WTC11 (cell line): ENCODE data around the gene WWP2. TPM values are rescaled to one million over a fixed set of nuclear protein-coding genes. Genes with fewer than 3 reads are reported as not detected.
"Not testable (repeated sequence)": the region's sequence is repeated elsewhere in the genome, so short reads cannot be mapped to it uniquely, and the experiment has no call there.

ENCODE experiments used
- ATAC-seq: fragments of 200-7000 bp; cut with Tn5 transposase; 2 replicates; pipeline ENCODE4 v1.10.0; 2021; ENCODE audit warnings: mild to moderate bottlenecking, moderate library complexity
- CTCF ChIA-PET: fragments of 300-600 bp; sonication (Branson Sonifier 250); formaldehyde crosslinking; loops from one replicate; lab custom pipeline; 2021; ENCODE audit warnings: antibody characterized with exemption; lab: Charles Lee
- POLR2A ChIA-PET: fragments of 350-600 bp; sonication (Branson Sonifier 250); formaldehyde crosslinking; loops from one replicate; lab custom pipeline; 2021; ENCODE audit warnings: antibody characterized with exemption; lab: Charles Lee
- DNase-seq: peaks from one replicate; pipeline ENCODE4 v3.0.0; 2021; ENCODE audit warnings: low spot score
- H3K27ac Mint-ChIP-seq: 2 replicates; pipeline ENCODE4 v1.8.0; 2021; ENCODE audit warnings: mixed read lengths
- H3K27me3 Mint-ChIP-seq: 2 replicates; pipeline ENCODE4 v1.8.0; 2021; ENCODE audit warnings: low read depth, mild to moderate bottlenecking, moderate library complexity, mixed read lengths
- H3K36me3 Mint-ChIP-seq: 2 replicates; pipeline ENCODE4 v1.8.0; 2021; ENCODE audit warnings: mixed read lengths
- H3K4me1 Mint-ChIP-seq: 2 replicates; pipeline ENCODE4 v1.8.0; 2022; ENCODE audit warnings: mixed read lengths
- H3K4me3 Mint-ChIP-seq: 2 replicates; pipeline ENCODE4 v1.8.0; 2021; ENCODE audit warnings: mild to moderate bottlenecking, moderate library complexity, mixed read lengths
- H3K9me3 Mint-ChIP-seq: 2 replicates; pipeline ENCODE4 v1.8.0; 2021; ENCODE audit warnings: mixed read lengths
- ATF1 ChIP-seq: sonication (generic); formaldehyde crosslinking; IDR thresholded peaks from 2 replicates; pipeline ENCODE4 v1.8.1; 2023; ENCODE audit warnings: mild to moderate bottlenecking, moderate library complexity, missing genetic modification reagents
- CREM ChIP-seq: sonication (generic); formaldehyde crosslinking; IDR thresholded peaks from 2 replicates; pipeline ENCODE4 v1.8.1; 2022; ENCODE audit warnings: mild to moderate bottlenecking, missing genetic modification reagents, moderate library complexity
- ELF4 ChIP-seq: sonication (generic); formaldehyde crosslinking; IDR thresholded peaks from 2 replicates; pipeline ENCODE4 v1.8.1; 2022; ENCODE audit warnings: low read depth, mild to moderate bottlenecking, moderate library complexity, missing genetic modification reagents
- ETV6 ChIP-seq: sonication (generic); formaldehyde crosslinking; IDR thresholded peaks from 2 replicates; pipeline ENCODE4 v1.8.1; 2022; ENCODE audit warnings: mild to moderate bottlenecking, missing genetic modification reagents
- FOXP1 ChIP-seq: sonication (generic); formaldehyde crosslinking; IDR thresholded peaks from 2 replicates; pipeline ENCODE4 v1.8.0; 2022; ENCODE audit warnings: missing genetic modification reagents, mild to moderate bottlenecking, moderate library complexity, borderline replicate concordance
- GTF2I ChIP-seq: fragments of 250-450 bp; sonication (Bioruptor Pico); conservative IDR thresholded peaks from 2 replicates; pipeline ENCODE4 v1.4.0; 2021; ENCODE audit warnings: mild to moderate bottlenecking
- HMGA2 ChIP-seq: fragments of 250-450 bp; sonication (Bioruptor Pico); IDR thresholded peaks from 2 replicates; pipeline ENCODE4 v1.4.0; 2021; ENCODE audit warnings: mild to moderate bottlenecking, moderate library complexity
- MXD4 ChIP-seq: fragments of 250-450 bp; sonication (Bioruptor Pico); IDR thresholded peaks from 2 replicates; pipeline ENCODE4 v1.8.0; 2021; ENCODE audit warnings: mild to moderate bottlenecking, moderate library complexity, borderline replicate concordance
- NR1H2 ChIP-seq: sonication (generic); formaldehyde crosslinking; IDR thresholded peaks from 2 replicates; pipeline ENCODE4 v1.9.0; 2021; ENCODE audit warnings: mild to moderate bottlenecking, moderate library complexity, missing genetic modification reagents
- NR2C2 ChIP-seq: sonication (generic); formaldehyde crosslinking; IDR thresholded peaks from 2 replicates; pipeline ENCODE4 v1.8.0; 2022; ENCODE audit warnings: mild to moderate bottlenecking, missing genetic modification reagents
- OVOL2 ChIP-seq: fragments of 250-450 bp; sonication (Bioruptor Pico); IDR thresholded peaks from 2 replicates; pipeline ENCODE4 v1.9.0; 2021; ENCODE audit warnings: mild to moderate bottlenecking, borderline replicate concordance
- PRRX2 ChIP-seq: fragments of 250-450 bp; sonication (Bioruptor Pico); IDR thresholded peaks from 2 replicates; pipeline ENCODE4 v1.8.0; 2021; ENCODE audit warnings: mild to moderate bottlenecking
- RORB ChIP-seq: fragments of 250-450 bp; sonication (Bioruptor Pico); IDR thresholded peaks from 2 replicates; pipeline ENCODE4 v1.9.0; 2021; ENCODE audit warnings: mild to moderate bottlenecking
- SP1 ChIP-seq: sonication (generic); formaldehyde crosslinking; conservative IDR thresholded peaks from 2 replicates; pipeline ENCODE4 v1.8.1; 2022; ENCODE audit warnings: missing genetic modification reagents
- TEAD4 ChIP-seq: sonication (generic); formaldehyde crosslinking; IDR thresholded peaks from 2 replicates; pipeline ENCODE4 v1.8.0; 2022; ENCODE audit warnings: mild to moderate bottlenecking, missing genetic modification reagents
- ZNF121 ChIP-seq: sonication (generic); formaldehyde crosslinking; IDR thresholded peaks from 2 replicates; pipeline ENCODE4 v1.8.0; 2023; ENCODE audit warnings: missing genetic modification reagents
- ZNF317 ChIP-seq: sonication (generic); formaldehyde crosslinking; IDR thresholded peaks from 2 replicates; pipeline ENCODE4 v1.8.1; 2023; ENCODE audit warnings: low read depth, mild to moderate bottlenecking, moderate library complexity, missing genetic modification reagents, borderline replicate concordance
- ZNF416 ChIP-seq: fragments of 250-450 bp; sonication (Bioruptor Pico); IDR thresholded peaks from 2 replicates; pipeline ENCODE4 v1.9.0; 2021; ENCODE audit warnings: mild to moderate bottlenecking, inconsistent platforms
- ZNF671 ChIP-seq: fragments of 250-450 bp; sonication (Bioruptor Pico); IDR thresholded peaks from 2 replicates; pipeline ENCODE4 v1.8.0; 2021; ENCODE audit warnings: mild to moderate bottlenecking
- total RNA-seq: library from RNA; stranded (reverse); gene quantifications from 3 replicates; pipeline ENCODE4 v1.2.3, GENCODE V29; 2021
- TF ChIP-seq, protein P1 (sequence below): sonication (generic); formaldehyde crosslinking; IDR thresholded peaks from 2 replicates; pipeline ENCODE4 v1.8.1; 2023; ENCODE audit warnings: mild to moderate bottlenecking, missing genetic modification reagents
- TF ChIP-seq, protein P2 (sequence below): fragments of 250-450 bp; sonication (Bioruptor Pico); IDR thresholded peaks from 2 replicates; pipeline ENCODE4 v1.9.0; 2021; ENCODE audit warnings: mild to moderate bottlenecking, borderline replicate concordance
- TF ChIP-seq, protein P3 (sequence below): fragments of 250-450 bp; sonication (Bioruptor Pico); IDR thresholded peaks from 2 replicates; pipeline ENCODE4 v1.9.0; 2021; ENCODE audit warnings: moderate library complexity, mild to moderate bottlenecking, inconsistent platforms, borderline replicate concordance
- TF ChIP-seq, protein P4 (sequence below): sonication (generic); formaldehyde crosslinking; IDR thresholded peaks from 2 replicates; pipeline ENCODE4 v1.8.0; 2022; ENCODE audit warnings: mild to moderate bottlenecking, missing genetic modification reagents
- TF ChIP-seq, protein P5 (sequence below): sonication (generic); formaldehyde crosslinking; IDR thresholded peaks from 2 replicates; pipeline ENCODE4 v1.8.0; 2023; ENCODE audit warnings: missing genetic modification reagents

Gene WWP2
- total RNA-seq, 1 experiment from 2014 or later: 39.1 TPM

DNA sequence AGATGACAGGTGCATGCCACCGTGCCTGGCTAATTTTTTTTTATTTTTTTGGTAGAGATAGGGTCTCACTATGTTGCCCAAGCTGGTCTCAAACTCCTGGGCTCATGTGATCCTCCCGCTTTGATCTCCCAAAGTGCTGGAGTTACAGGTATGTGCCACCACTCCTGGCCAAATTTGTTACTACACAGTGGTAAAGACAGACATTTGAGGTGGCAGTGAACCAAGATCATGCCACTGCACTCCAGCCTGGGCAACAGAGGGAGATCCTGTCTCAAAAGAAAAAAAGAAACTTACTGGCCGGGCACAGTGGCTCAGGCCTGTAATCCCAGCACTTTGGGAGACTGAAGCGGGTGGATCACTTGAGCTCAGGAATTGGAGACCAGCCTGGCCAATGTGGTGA is 33.1 kb upstream of the WWP2 start:
- H3K27ac Mint-ChIP-seq, H3K27me3 Mint-ChIP-seq, H3K36me3 Mint-ChIP-seq, ATAC-seq, DNase-seq, POLR2A ChIA-PET, H3K9me3 Mint-ChIP-seq, H3K4me3 Mint-ChIP-seq: not testable (repeated sequence)
- CTCF ChIA-PET: interaction anchor here (1.3 to 5.5 kb wide), 2 partner anchors 20 to 25 kb away, joined by 5 to 31 read pairs; partner anchors contain the start of gene NOB1
- H3K4me1 Mint-ChIP-seq: peaks cover 38% of the 10 kb centered on the region
- peak; percentile 92 for TF ChIP-seq ZNF121 (CRISPR knock-in tag)

DNA sequence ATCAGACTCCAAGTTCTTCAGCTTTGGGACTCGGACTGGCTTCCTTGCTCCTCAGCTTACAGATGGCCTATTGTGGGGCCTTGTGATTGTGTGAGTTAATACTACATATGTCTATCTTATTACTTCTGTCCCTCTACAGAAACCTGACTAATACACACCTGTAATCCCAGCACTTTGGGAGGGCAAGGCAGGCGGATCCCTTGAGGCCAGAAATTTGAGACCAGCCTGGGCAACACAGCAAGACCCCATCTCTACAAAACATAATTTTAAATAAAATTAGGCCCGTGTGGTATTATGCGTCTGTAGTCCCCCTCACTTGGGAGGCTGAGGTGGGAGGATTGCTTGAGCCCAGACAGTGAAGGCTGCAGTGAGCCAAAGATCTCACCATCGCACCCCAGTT is 30.9 kb upstream of the WWP2 start:
- H3K27me3 Mint-ChIP-seq, H3K9me3 Mint-ChIP-seq, H3K27ac Mint-ChIP-seq, DNase-seq, H3K4me3 Mint-ChIP-seq, CTCF ChIA-PET, ATAC-seq, POLR2A ChIA-PET, H3K36me3 Mint-ChIP-seq: not testable (repeated sequence)
- peaks cover 24% of the 10 kb centered on the region for H3K4me1 Mint-ChIP-seq
- TF ChIP-seq ZNF121 (CRISPR knock-in tag): peak; percentile 49; the same call in 1 of the 2 replicates

DNA sequence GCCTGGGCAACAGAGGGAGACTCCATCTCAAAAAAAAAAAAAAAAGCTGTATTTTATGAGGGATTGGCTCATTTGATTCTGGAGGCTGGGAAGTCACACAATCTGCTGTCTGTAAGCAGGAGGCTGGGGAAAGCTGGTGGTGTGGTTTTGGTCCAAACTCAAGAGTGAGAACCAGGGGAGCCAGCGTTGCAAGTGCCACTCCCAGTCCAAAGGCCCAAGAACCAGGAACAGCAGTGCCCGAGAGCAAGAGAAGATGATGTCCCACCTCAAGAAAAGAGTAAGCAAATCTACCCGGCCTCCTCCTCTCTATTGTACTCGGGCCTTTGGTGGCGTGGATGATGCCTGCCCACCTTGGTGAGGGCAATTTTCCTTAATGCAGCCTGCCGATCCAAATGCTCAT is 30.0 kb upstream of the WWP2 start:
- no peaks in the 10 kb centered on the region for H3K27me3 Mint-ChIP-seq
- ChIA-PET POLR2A (no interaction called here), CTCF (interaction anchor here (1.0 kb wide), 1 partner anchor 23 kb away, joined by 4 read pairs; the partner anchor contains the start of gene NOB1)
- no peaks in the 10 kb centered on the region for H3K9me3 Mint-ChIP-seq
- H3K36me3 Mint-ChIP-seq: no peaks in the 10 kb centered on the region
- no peak for DNase-seq
- ATAC-seq: no peak
- TF ChIP-seq SP1 (CRISPR knock-in tag) (no peak), ZNF317 (CRISPR knock-in tag) (no peak), RORB (no peak), ELF4 (CRISPR knock-in tag) (no peak), ZNF416 (CRISPR knock-in tag) (no peak), MXD4 (CRISPR knock-in tag) (no peak), GTF2I (CRISPR knock-in tag) (no peak)
- TF ChIP-seq, protein P1, sequence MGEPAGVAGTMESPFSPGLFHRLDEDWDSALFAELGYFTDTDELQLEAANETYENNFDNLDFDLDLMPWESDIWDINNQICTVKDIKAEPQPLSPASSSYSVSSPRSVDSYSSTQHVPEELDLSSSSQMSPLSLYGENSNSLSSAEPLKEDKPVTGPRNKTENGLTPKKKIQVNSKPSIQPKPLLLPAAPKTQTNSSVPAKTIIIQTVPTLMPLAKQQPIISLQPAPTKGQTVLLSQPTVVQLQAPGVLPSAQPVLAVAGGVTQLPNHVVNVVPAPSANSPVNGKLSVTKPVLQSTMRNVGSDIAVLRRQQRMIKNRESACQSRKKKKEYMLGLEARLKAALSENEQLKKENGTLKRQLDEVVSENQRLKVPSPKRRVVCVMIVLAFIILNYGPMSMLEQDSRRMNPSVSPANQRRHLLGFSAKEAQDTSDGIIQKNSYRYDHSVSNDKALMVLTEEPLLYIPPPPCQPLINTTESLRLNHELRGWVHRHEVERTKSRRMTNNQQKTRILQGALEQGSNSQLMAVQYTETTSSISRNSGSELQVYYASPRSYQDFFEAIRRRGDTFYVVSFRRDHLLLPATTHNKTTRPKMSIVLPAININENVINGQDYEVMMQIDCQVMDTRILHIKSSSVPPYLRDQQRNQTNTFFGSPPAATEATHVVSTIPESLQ: no peak
- TF ChIP-seq, protein P2, sequence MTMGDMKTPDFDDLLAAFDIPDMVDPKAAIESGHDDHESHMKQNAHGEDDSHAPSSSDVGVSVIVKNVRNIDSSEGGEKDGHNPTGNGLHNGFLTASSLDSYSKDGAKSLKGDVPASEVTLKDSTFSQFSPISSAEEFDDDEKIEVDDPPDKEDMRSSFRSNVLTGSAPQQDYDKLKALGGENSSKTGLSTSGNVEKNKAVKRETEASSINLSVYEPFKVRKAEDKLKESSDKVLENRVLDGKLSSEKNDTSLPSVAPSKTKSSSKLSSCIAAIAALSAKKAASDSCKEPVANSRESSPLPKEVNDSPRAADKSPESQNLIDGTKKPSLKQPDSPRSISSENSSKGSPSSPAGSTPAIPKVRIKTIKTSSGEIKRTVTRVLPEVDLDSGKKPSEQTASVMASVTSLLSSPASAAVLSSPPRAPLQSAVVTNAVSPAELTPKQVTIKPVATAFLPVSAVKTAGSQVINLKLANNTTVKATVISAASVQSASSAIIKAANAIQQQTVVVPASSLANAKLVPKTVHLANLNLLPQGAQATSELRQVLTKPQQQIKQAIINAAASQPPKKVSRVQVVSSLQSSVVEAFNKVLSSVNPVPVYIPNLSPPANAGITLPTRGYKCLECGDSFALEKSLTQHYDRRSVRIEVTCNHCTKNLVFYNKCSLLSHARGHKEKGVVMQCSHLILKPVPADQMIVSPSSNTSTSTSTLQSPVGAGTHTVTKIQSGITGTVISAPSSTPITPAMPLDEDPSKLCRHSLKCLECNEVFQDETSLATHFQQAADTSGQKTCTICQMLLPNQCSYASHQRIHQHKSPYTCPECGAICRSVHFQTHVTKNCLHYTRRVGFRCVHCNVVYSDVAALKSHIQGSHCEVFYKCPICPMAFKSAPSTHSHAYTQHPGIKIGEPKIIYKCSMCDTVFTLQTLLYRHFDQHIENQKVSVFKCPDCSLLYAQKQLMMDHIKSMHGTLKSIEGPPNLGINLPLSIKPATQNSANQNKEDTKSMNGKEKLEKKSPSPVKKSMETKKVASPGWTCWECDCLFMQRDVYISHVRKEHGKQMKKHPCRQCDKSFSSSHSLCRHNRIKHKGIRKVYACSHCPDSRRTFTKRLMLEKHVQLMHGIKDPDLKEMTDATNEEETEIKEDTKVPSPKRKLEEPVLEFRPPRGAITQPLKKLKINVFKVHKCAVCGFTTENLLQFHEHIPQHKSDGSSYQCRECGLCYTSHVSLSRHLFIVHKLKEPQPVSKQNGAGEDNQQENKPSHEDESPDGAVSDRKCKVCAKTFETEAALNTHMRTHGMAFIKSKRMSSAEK: no peak
- H3K27ac Mint-ChIP-seq: no peak overlapping the region
- H3K4me1 Mint-ChIP-seq: peaks cover 17% of the 10 kb centered on the region
- H3K4me3 Mint-ChIP-seq: no peak overlapping the region

DNA sequence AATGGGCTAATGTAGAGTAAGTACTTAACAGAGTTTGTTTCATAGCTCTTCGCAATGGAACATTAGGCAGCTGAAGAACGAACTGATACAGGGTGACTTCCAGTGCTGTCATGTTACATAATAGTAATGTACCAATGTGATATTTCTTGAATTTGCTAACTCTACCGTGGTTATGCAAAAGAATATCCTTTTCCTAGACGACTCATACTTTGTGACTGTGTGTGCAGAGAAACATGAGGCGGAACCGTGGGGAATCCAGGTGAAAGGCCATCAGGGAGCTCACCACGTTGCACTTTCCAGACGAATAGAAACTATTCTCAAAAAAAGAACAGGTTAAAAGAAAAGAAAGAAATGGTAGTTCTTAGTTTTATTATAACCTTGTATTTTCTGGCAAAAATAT is 20.6 kb upstream of the WWP2 start:
- no peak for ATAC-seq
- ChIA-PET CTCF (interaction anchor here (0.8 kb wide), 1 partner anchor 15 kb away, joined by 3 read pairs; the partner anchor contains the start of gene NQO1), POLR2A (interaction anchor here (0.9 kb wide), 1 partner anchor 13 kb away, joined by 3 read pairs; the partner anchor contains the start of gene NOB1)
- H3K36me3 Mint-ChIP-seq: peaks cover 59% of the 10 kb centered on the region
- H3K9me3 Mint-ChIP-seq: no peaks in the 10 kb centered on the region
- no peaks in the 10 kb centered on the region for H3K27me3 Mint-ChIP-seq
- no peak overlapping the region for H3K27ac Mint-ChIP-seq
- no peak for DNase-seq
- H3K4me1 Mint-ChIP-seq: no peaks in the 10 kb centered on the region
- no peak overlapping the region for H3K4me3 Mint-ChIP-seq
- no peak for TF ChIP-seq ATF1 (CRISPR knock-in tag)
- TF ChIP-seq MXD4 (CRISPR knock-in tag): no peak
- no peak for TF ChIP-seq HMGA2 (CRISPR knock-in tag)
- TF ChIP-seq NR2C2 (CRISPR knock-in tag): no peak
- no peak for TF ChIP-seq OVOL2
- TF ChIP-seq ZNF671 (CRISPR knock-in tag): no peak
- no peak for TF ChIP-seq CREM (CRISPR knock-in tag)
- TF ChIP-seq, protein P3, sequence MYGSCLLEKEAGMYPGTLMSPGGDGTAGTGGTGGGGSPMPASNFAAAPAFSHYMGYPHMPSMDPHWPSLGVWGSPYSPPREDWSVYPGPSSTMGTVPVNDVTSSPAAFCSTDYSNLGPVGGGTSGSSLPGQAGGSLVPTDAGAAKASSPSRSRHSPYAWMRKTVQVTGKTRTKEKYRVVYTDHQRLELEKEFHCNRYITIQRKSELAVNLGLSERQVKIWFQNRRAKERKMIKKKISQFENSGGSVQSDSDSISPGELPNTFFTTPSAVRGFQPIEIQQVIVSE (CRISPR knock-in tag): no peak
- TF ChIP-seq ETV6 (CRISPR knock-in tag): no peak
- TF ChIP-seq ZNF317 (CRISPR knock-in tag): no peak
- TF ChIP-seq, protein P4, sequence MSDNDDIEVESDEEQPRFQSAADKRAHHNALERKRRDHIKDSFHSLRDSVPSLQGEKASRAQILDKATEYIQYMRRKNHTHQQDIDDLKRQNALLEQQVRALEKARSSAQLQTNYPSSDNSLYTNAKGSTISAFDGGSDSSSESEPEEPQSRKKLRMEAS (CRISPR knock-in tag): no peak
- no peak for TF ChIP-seq TEAD4
- TF ChIP-seq NR1H2 (CRISPR knock-in tag): no peak
- TF ChIP-seq PRRX2 (CRISPR knock-in tag): no peak
- no peak for TF ChIP-seq FOXP1 (CRISPR knock-in tag)
- TF ChIP-seq, protein P5, sequence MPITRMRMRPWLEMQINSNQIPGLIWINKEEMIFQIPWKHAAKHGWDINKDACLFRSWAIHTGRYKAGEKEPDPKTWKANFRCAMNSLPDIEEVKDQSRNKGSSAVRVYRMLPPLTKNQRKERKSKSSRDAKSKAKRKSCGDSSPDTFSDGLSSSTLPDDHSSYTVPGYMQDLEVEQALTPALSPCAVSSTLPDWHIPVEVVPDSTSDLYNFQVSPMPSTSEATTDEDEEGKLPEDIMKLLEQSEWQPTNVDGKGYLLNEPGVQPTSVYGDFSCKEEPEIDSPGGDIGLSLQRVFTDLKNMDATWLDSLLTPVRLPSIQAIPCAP (CRISPR knock-in tag): no peak
